Measurements from ENCODE around the gene ABCD4.

ABCD4 gene

GRCh38 chr14:74238974-74239847 is 63.5 kb downstream of the ABCD4 start, which contains the start of gene VSX2:
Gene VSX2 (plus strand): TSS chr14:74239449. CDS start chr14:74239562, 113 bp downstream.
- Mint-ChIP-seq H3K4me1 (peaks cover 24% of the 10 kb centered on the region), H3K4me3 (peak within 1 kb of the TSS; percentile 72)

GRCh38 chr14:74237441-74237840 is 65.3 kb downstream of the ABCD4 start:
- Mint-ChIP-seq H3K9me3 (peaks cover under 1% of the 10 kb centered on the region), H3K4me3 (no peak overlapping the region), H3K27ac (no peak overlapping the region), H3K27me3 (peaks cover 40% of the 10 kb centered on the region), H3K4me1 (peaks cover 22% of the 10 kb centered on the region), H3K36me3 (peaks cover under 1% of the 10 kb centered on the region)

More at GRCh38 chr14:74238974-74239847, 63.5 kb downstream of the ABCD4 start, which contains the start of gene VSX2:
- Mint-ChIP-seq H3K36me3 (no peaks in the 10 kb centered on the region), H3K27me3 (peaks cover 55% of the 10 kb centered on the region), H3K27ac (no peak within 1 kb of the TSS), H3K9me3 (no peaks in the 10 kb centered on the region)

All from activated naive CD4-positive, alpha-beta T cell treated with anti-CD3 and anti-CD28 coated beads, Interleukin-2, amount 50 U/mL, for 24 hours (primary cell).